ENCODE data around the gene AFG1L. TPM values are rescaled to one million over a fixed set of nuclear protein-coding genes. Genes with fewer than 3 reads are reported as not detected.

Gene AFG1L
- polyA plus RNA-seq, 3 donors from 2014 or later: 4.1 to 5.4 TPM; not detected in 1

GRCh38 chr6:108546079-108547049 is 251.5 kb downstream of the AFG1L start:
- no peaks in the 10 kb centered on the region for H3K9me3 Mint-ChIP-seq
- no peaks in the 10 kb centered on the region for H3K36me3 Mint-ChIP-seq
- peak overlapping the region; percentile 63 to 80 (median 76) for H3K4me3 Mint-ChIP-seq
- peak overlapping the region; percentile 81 to 96 (median 90) for H3K27ac Mint-ChIP-seq
- DNase-seq: peak in 2 of 3 donors; percentile 31 to 36
- no peaks in the 10 kb centered on the region for H3K27me3 Mint-ChIP-seq (ENCODE audit: low read depth in 3 of 3)
- peaks cover 35 to 40% of the 10 kb centered on the region in 2 donors for H3K4me1 Mint-ChIP-seq

GRCh38 chr6:108549241-108549640 is 254.4 kb downstream of the AFG1L start:
- H3K4me3 Mint-ChIP-seq: no peak overlapping the region
- H3K27me3 Mint-ChIP-seq (ENCODE audit: low read depth in 3 of 3): peaks cover 0 to 9% (median 1%) of the 10 kb centered on the region in 3 donors
- peaks cover 23 to 24% of the 10 kb centered on the region in 2 donors for H3K4me1 Mint-ChIP-seq
- no peaks in the 10 kb centered on the region for H3K36me3 Mint-ChIP-seq
- no peak overlapping the region for H3K27ac Mint-ChIP-seq
- H3K9me3 Mint-ChIP-seq: no peaks in the 10 kb centered on the region
- DNase-seq: no peak

DNA sequence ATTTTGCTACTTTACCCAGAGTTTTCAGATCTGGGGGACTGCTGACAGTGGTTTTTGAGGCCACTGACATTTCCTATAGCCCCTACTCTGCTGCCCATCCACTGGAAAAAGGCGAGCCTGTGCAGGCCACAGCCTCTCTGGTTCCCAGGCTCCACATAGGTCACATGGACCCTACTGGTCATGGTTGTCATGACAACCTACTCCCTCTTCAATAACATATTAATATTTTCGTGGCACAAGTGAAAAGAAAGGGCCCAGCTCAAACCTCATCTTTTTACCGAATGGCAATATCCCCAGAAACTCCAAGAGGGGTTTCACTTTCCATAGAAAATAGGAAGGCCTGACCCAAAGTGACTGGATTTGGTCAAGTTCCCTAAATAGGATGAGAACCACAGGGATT is 254.9 kb downstream of the AFG1L start:
- peak overlapping the region in 1 of 6 donors; percentile 25 for H3K27ac Mint-ChIP-seq
- no peaks in the 10 kb centered on the region for H3K9me3 Mint-ChIP-seq
- no peak overlapping the region for H3K4me3 Mint-ChIP-seq

DNA sequence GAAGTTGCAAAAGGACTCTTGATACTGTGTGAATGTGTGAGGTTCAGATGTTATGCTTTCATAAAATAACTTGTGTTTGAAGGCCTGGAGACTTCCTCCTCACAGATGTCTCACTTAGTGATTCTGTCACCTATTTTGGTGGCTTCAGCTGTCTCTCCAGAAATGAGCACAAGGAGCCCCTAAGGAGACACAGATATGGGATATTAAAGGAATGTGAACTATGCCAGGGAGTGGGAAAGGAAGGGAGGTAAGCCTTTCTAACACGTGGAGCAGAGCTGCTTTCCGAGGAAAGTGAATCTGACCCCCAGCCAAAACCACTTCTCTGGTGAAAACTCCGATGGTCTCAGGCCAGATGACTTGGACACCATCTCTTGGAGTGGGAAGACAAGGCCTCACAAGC is 255.4 kb downstream of the AFG1L start:
- Mint-ChIP-seq H3K4me1 (peaks cover 22% of the 10 kb centered on the region in 2 donors), H3K27me3 (ENCODE audit: low read depth in 3 of 3) (peaks cover 0 to 9% (median 1%) of the 10 kb centered on the region in 3 donors), H3K27ac (peak overlapping the region in 1 of 6 donors; percentile 25), H3K36me3 (no peaks in the 10 kb centered on the region), H3K9me3 (no peaks in the 10 kb centered on the region), H3K4me3 (no peak overlapping the region)
- no peak for DNase-seq

More for the DNA sequence above, 254.9 kb downstream of the AFG1L start:
- H3K27me3 Mint-ChIP-seq (ENCODE audit: low read depth in 3 of 3): peaks cover 0 to 9% (median 1%) of the 10 kb centered on the region in 3 donors
- DNase-seq: no peak
- no peaks in the 10 kb centered on the region for H3K36me3 Mint-ChIP-seq
- peaks cover 23 to 24% of the 10 kb centered on the region in 2 donors for H3K4me1 Mint-ChIP-seq

- Mint-ChIP-seq H3K9me3 (no peaks in the 10 kb centered on the region), H3K4me1 (peaks cover 6 to 11% of the 10 kb centered on the region in 2 donors), H3K27ac (no peak overlapping the region), H3K4me3 (no peak overlapping the region), H3K36me3 (no peaks in the 10 kb centered on the region), H3K27me3 (ENCODE audit: low read depth in 3 of 3) (peaks cover 15 to 26% (median 15%) of the 10 kb centered on the region in 3 donors)
- no peak for DNase-seq
Measured at GRCh38 chr6:108555399-108556052, 260.7 kb downstream of the AFG1L start.

- peaks cover 15 to 28% (median 15%) of the 10 kb centered on the region in 3 donors for H3K27me3 Mint-ChIP-seq (ENCODE audit: low read depth in 3 of 3)
Measured at GRCh38 chr6:108556250-108556649, 261.4 kb downstream of the AFG1L start.

DNA sequence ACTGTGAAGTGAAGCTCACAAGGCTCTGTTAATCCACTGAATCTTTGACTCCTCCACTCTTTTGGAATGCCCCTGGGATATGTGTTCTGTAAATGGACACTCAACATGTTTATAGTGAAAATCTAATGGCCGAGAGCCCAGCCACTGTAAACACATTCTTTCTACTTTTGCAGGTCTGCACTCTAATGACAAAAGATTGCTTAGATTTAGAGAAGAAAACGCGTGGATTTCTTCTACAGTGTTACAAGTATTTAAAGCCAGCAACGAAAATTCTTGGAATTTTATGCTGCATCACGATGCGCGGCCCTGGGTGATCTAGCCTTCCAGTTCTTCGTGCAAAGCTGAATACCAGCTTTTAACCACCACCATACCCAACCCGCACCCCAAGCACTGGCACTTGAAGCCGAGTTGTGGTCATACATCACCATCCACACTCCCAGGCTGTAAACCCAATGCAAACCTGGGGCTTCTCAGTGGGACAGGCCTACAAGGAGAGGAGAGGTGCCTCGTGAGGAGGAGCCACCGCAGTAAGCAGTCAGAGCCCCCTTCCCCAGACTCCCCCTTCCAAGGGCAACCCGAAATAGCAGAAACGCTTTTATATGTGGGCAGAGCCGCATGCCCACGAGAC is 262.1 kb downstream of the AFG1L start:
- H3K9me3 Mint-ChIP-seq: no peaks in the 10 kb centered on the region
- DNase-seq: no peak

More at GRCh38 chr6:108556250-108556649, 261.4 kb downstream of the AFG1L start:
- Mint-ChIP-seq H3K27ac (peak overlapping the region in 2 of 6 donors; percentile 65 to 93), H3K4me3 (peak overlapping the region; percentile 29 to 99 (median 94)), H3K36me3 (no peaks in the 10 kb centered on the region), H3K9me3 (no peaks in the 10 kb centered on the region), H3K4me1 (peaks cover 6 to 11% of the 10 kb centered on the region in 2 donors)
- DNase-seq: no peak

GRCh38 chr6:108557494-108558371 is 262.9 kb downstream of the AFG1L start:
- peaks cover 21 to 34% (median 22%) of the 10 kb centered on the region in 3 donors for H3K27me3 Mint-ChIP-seq (ENCODE audit: low read depth in 3 of 3)
- peak overlapping the region; percentile 94 to 99 (median 97) for H3K4me3 Mint-ChIP-seq
- H3K4me1 Mint-ChIP-seq: peaks cover 18 to 22% of the 10 kb centered on the region in 2 donors
- H3K9me3 Mint-ChIP-seq: no peaks in the 10 kb centered on the region
- DNase-seq: peak; percentile 79 to 86 (median 82)
- H3K27ac Mint-ChIP-seq: peak overlapping the region; percentile 95 to 99 (median 99)
- H3K36me3 Mint-ChIP-seq: no peaks in the 10 kb centered on the region

More for the DNA sequence above, 262.1 kb downstream of the AFG1L start:
- Mint-ChIP-seq H3K27ac (peak overlapping the region; percentile 79 to 95 (median 85)), H3K27me3 (ENCODE audit: low read depth in 3 of 3) (peaks cover 16 to 31% (median 17%) of the 10 kb centered on the region in 3 donors), H3K4me1 (peaks cover 11 to 14% of the 10 kb centered on the region in 2 donors), H3K36me3 (no peaks in the 10 kb centered on the region), H3K4me3 (peak overlapping the region; percentile 79 to 99 (median 97))

- H3K4me1 Mint-ChIP-seq: peaks cover 26 to 30% of the 10 kb centered on the region in 2 donors
- H3K9me3 Mint-ChIP-seq: no peaks in the 10 kb centered on the region
- peak; percentile 95 to 98 (median 98) for DNase-seq
- peak overlapping the region; percentile 94 to 99 (median 97) for H3K4me3 Mint-ChIP-seq
- H3K36me3 Mint-ChIP-seq: no peaks in the 10 kb centered on the region
- peak overlapping the region; percentile 95 to 99 (median 99) for H3K27ac Mint-ChIP-seq
- peaks cover 18 to 34% (median 23%) of the 10 kb centered on the region in 3 donors for H3K27me3 Mint-ChIP-seq (ENCODE audit: low read depth in 3 of 3)
Measured at GRCh38 chr6:108558372-108559096, 263.7 kb downstream of the AFG1L start.

DNA sequence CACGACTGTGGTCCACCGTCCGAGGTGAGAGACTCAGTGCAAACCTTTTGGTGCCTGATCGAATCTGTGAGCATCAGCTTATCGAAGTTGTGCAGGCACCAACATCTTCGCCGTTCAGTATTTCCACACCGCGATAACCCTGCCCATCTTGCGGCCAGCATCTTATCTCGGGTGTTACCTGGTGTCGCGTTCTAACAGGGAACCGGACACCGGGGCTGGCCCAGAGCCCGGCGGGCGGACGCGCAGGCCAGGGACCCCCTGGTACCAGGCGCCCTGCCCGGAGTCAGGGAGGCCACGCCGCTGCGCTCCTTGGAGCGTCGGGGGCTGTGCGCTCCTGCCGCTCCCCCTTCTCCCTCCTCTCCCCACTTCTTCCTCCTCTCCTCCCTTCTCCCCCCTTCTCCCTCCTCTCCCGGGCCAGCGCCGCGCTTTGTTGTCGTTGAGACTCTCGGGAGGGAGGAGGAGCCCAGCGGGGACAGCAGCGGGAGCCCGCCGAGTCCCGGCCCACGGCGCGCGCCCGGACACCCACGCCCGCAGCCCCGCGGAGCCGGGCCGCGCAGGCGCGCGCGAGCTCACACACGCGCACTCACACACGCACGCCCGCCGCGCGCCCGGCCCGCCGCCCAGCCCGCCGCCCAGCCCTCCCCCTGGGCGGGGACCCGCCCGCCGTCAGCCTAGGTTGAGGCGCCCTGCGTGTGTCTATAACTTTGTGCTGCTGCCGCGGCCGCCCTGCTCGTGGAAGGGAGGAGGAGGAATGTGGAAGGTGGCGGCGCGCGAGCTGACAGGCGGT is 264.4 kb downstream of the AFG1L start:
- Mint-ChIP-seq H3K4me1 (peaks cover 32 to 37% of the 10 kb centered on the region in 2 donors), H3K9me3 (no peaks in the 10 kb centered on the region), H3K27ac (peak overlapping the region; percentile 95 to 99 (median 99)), H3K4me3 (peak overlapping the region; percentile 94 to 99 (median 97)), H3K27me3 (ENCODE audit: low read depth in 3 of 3) (peaks cover 13 to 34% (median 23%) of the 10 kb centered on the region in 3 donors), H3K36me3 (no peaks in the 10 kb centered on the region)
- DNase-seq: peak; percentile 89 to 91 (median 91)

GRCh38 chr6:108559884-108560462 is 265.1 kb downstream of the AFG1L start:
- DNase-seq: no peak
- Mint-ChIP-seq H3K36me3 (no peaks in the 10 kb centered on the region), H3K27me3 (ENCODE audit: low read depth in 3 of 3) (peaks cover 13 to 34% (median 23%) of the 10 kb centered on the region in 3 donors), H3K4me3 (peak overlapping the region; percentile 86 to 99 (median 91)), H3K27ac (peak overlapping the region; percentile 87 to 95 (median 92)), H3K4me1 (peaks cover 39 to 44% of the 10 kb centered on the region in 2 donors), H3K9me3 (no peaks in the 10 kb centered on the region)

All from immature natural killer cell (primary cell).